ENCODE results near the gene DMXL1. TPM values are rescaled to one million over a fixed set of nuclear protein-coding genes. Genes with fewer than 3 reads are reported as not detected.

DMXL1 gene
- total and polyA plus RNA-seq, 12 donors: 5.9 to 36.5 (median 25.4) TPM

GRCh38 chr5:119136666-119137318 lies 65.9 kb downstream of the DMXL1 start:
- Histone ChIP-seq H3K27me3 (no peaks in the 10 kb centered on the region), H3K9me3 (peaks cover 0 to 20% (median 0%) of the 10 kb centered on the region in 11 donors), H3K27ac (no peak overlapping the region), H3K4me3 (no peak overlapping the region), H3K4me1 (no peaks in the 10 kb centered on the region), H3K36me3 (peaks cover 0 to 69% (median 23%) of the 10 kb centered on the region in 9 donors)
- intact Hi-C loops (cut with DNase I): no loop called here
- ATAC-seq: no peak
- 98 to 99% methylated on average over 7 of the region's 7 CpGs for WGBS, 2 donors
- DNase-seq: no peak
- TF ChIP-seq, protein P1, sequence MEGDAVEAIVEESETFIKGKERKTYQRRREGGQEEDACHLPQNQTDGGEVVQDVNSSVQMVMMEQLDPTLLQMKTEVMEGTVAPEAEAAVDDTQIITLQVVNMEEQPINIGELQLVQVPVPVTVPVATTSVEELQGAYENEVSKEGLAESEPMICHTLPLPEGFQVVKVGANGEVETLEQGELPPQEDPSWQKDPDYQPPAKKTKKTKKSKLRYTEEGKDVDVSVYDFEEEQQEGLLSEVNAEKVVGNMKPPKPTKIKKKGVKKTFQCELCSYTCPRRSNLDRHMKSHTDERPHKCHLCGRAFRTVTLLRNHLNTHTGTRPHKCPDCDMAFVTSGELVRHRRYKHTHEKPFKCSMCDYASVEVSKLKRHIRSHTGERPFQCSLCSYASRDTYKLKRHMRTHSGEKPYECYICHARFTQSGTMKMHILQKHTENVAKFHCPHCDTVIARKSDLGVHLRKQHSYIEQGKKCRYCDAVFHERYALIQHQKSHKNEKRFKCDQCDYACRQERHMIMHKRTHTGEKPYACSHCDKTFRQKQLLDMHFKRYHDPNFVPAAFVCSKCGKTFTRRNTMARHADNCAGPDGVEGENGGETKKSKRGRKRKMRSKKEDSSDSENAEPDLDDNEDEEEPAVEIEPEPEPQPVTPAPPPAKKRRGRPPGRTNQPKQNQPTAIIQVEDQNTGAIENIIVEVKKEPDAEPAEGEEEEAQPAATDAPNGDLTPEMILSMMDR (IDR thresholded peaks at IDR 0.05): no peak

DNA sequence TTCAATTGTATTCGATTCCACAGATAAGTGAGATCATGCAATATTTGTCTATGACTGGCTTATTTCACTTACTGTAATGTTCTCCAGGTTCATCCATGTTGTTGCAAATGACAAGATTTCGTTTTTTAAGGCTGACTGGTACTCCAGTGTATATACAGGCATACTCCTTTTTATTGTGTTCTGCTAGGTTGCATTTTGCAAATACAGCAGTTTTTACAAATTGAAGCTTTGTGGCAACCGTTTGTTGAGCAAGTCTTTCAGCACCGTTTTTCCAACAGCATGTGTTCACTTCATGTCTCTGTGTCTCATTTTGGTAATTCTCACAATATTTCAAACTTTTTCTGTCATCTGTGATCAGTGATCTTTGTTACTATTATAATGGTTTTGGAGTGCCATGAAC lies 82.7 kb downstream of the DMXL1 start:
- ATAC-seq: no peak
- Histone ChIP-seq H3K4me1 (no peaks in the 10 kb centered on the region), H3K36me3 (peaks cover 0 to 77% (median 25%) of the 10 kb centered on the region in 9 donors), H3K4me3 (no peak overlapping the region), H3K27me3 (no peaks in the 10 kb centered on the region), H3K9me3 (peaks cover 0 to 18% (median 8%) of the 10 kb centered on the region in 11 donors), H3K27ac (no peak overlapping the region)
- 95 to 97% methylated on average over 4 of the region's 4 CpGs for WGBS, 2 donors
- intact Hi-C loops (cut with DNase I): no loop called here
- DNase-seq: no peak
- TF ChIP-seq, protein P1 (IDR thresholded peaks at IDR 0.05): no peak

- Histone ChIP-seq H3K36me3 (peaks cover 0 to 46% (median 12%) of the 10 kb centered on the region in 9 donors), H3K27ac (no peak overlapping the region), H3K4me1 (no peaks in the 10 kb centered on the region), H3K4me3 (no peak overlapping the region), H3K9me3 (peaks cover 0 to 18% (median 8%) of the 10 kb centered on the region in 11 donors), H3K27me3 (no peaks in the 10 kb centered on the region)
- ATAC-seq: no peak
- DNase-seq: no peak
- TF ChIP-seq, protein P1 (IDR thresholded peaks at IDR 0.05): no peak
- 99 to 100% methylated on average over 2 of the region's 2 CpGs for whole genome bisulfite sequencing, 2 donors
- intact Hi-C loops (cut with DNase I): no loop called here
Observed at GRCh38 chr5:119158144-119158543, 87.3 kb downstream of the DMXL1 start.

GRCh38 chr5:119161430-119161829 lies 90.5 kb downstream of the DMXL1 start:
- intact Hi-C loops (cut with DNase I): no loop called here
- H3K9me3 ChIP-seq: peaks cover 0 to 18% (median 8%) of the 10 kb centered on the region in 11 donors
- peaks cover 0 to 49% (median 9%) of the 10 kb centered on the region in 9 donors for H3K36me3 ChIP-seq
- H3K27me3 ChIP-seq: no peaks in the 10 kb centered on the region
- no peak overlapping the region for H3K4me3 ChIP-seq
- DNase-seq: no peak
- ATAC-seq: no peak
- no peak overlapping the region for H3K27ac ChIP-seq
- H3K4me1 ChIP-seq: no peaks in the 10 kb centered on the region
- TF ChIP-seq, protein P1 (IDR thresholded peaks at IDR 0.05): no peak
- 94 to 98% methylated on average over 4 of the region's 4 CpGs for WGBS, 2 donors

All from heart right ventricle (tissue), 16 donors.